GM13976 (cell line): ENCODE measurements around the gene HINT1.
"Not testable (repeated sequence)": the region's sequence is repeated elsewhere in the genome, so short reads cannot be mapped to it uniquely, and the experiment has no call there.

Experiments
- DNase-seq: peaks from one replicate; pipeline ENCODE4 v3.0.0; 2012; ENCODE audit warnings: low spot score
- in situ Hi-C: fragments of 300-500 bp; cut with MboI; formaldehyde crosslinking; loops from one replicate; pipeline ENCODE4 v1.12.0; 2022; ENCODE audit warnings: low sequenced_read_pairs, mixed read lengths, inconsistent platforms; ENCODE audit not compliant: unreplicated experiment
- TF ChIP-seq, protein P1 (sequence below): IDR thresholded peaks from 2 replicates; pipeline ENCODE4 v1.5.1; 2012; ENCODE audit warnings: borderline replicate concordance, mild to moderate bottlenecking; ENCODE audit not compliant: insufficient read depth; ENCODE audit errors: extremely low read depth, missing control alignments, control extremely low read depth

HINT1 gene

DNA sequence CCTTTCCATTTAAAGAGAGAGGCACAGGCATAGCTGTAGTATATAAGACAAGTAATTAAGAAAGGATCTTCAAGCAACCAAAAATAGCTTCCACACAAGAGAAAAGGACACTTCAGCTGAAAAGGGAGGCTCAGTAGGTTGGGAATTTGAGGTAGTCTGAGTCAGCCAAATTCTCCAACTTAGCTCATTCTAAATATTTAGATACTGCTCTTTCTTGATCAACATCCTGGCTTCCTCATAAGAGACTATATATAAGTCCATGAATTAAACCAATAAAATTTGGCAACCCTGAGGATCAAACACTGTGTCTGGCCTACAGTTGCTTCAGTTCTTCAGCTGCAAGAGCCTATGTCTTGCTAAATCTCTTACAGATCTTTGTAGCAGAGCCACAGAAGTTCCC, 17.8 kb downstream of the HINT1 start:
- in situ Hi-C loops = no loop called here
- no peak for DNase-seq
- TF ChIP-seq, protein P1, sequence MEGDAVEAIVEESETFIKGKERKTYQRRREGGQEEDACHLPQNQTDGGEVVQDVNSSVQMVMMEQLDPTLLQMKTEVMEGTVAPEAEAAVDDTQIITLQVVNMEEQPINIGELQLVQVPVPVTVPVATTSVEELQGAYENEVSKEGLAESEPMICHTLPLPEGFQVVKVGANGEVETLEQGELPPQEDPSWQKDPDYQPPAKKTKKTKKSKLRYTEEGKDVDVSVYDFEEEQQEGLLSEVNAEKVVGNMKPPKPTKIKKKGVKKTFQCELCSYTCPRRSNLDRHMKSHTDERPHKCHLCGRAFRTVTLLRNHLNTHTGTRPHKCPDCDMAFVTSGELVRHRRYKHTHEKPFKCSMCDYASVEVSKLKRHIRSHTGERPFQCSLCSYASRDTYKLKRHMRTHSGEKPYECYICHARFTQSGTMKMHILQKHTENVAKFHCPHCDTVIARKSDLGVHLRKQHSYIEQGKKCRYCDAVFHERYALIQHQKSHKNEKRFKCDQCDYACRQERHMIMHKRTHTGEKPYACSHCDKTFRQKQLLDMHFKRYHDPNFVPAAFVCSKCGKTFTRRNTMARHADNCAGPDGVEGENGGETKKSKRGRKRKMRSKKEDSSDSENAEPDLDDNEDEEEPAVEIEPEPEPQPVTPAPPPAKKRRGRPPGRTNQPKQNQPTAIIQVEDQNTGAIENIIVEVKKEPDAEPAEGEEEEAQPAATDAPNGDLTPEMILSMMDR = no peak

DNA sequence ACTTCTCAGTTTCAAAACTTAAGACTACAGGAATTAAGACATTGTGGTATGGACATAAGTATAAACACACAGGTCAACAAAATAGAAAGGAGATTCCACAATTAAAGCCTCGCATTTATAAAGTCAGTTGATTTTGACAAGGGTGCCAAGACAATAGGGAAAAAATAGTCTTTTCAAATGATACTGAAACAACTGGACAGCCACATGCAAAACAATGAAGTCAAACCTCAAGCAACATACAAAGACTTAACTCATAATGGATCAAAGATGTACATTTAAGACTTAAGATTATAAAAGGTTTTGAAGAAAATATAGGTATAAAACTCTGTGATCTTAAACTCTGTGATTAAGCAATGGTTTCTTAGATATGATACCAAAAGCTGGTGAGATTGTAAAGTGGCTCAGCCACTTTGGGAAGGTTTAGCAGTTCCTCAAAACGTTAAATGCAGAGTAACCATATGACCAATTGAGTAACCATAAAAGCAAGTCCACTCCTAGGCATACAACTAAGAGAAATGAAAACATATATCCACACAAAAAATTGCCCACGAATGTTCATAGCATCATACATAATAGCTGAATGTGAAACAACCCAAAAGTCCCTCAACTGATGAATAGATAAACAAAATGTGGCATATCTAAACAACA, 22.0 kb downstream of the HINT1 start:
- DNase-seq = no peak
- in situ Hi-C loops = no loop called here
- TF ChIP-seq, protein P1 = no peak

- TF ChIP-seq, protein P1 = no peak
- in situ Hi-C loops = no loop called here
Observed at GRCh38 chr5:131139321-131139720, 25.7 kb downstream of the HINT1 start.

GRCh38 chr5:131138406-131138805, 26.6 kb downstream of the HINT1 start:
- in situ Hi-C loops, DNase-seq: not testable (repeated sequence)

More at GRCh38 chr5:131139321-131139720, 25.7 kb downstream of the HINT1 start:
- no peak for DNase-seq

GRCh38 chr5:131133091-131133490, 32.0 kb downstream of the HINT1 start:
- DNase-seq, in situ Hi-C loops: not testable (repeated sequence)

DNA sequence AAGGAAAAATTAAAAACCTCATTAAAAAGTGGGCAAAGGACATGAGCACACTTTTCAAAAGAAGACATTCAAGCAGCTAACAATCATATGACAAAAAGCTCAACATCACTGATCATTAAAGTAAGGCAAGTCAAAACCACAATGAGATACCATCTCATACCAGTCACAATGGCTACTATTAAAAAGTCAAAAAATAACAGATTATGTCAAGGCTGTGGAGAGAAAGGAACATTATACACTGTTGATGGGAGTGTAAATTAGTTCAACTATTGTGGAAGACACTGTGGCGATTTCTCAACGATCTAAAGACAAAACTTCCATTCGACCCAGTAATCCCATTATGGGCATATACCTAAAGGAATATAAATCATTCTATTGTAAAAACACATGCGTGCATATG, 35.8 kb downstream of the HINT1 start:
- no peak for DNase-seq
- in situ Hi-C loops = no loop called here
- TF ChIP-seq, protein P1 = no peak

GRCh38 chr5:131127244-131127643, 37.8 kb downstream of the HINT1 start:
- DNase-seq, in situ Hi-C loops: not testable (repeated sequence)

DNA sequence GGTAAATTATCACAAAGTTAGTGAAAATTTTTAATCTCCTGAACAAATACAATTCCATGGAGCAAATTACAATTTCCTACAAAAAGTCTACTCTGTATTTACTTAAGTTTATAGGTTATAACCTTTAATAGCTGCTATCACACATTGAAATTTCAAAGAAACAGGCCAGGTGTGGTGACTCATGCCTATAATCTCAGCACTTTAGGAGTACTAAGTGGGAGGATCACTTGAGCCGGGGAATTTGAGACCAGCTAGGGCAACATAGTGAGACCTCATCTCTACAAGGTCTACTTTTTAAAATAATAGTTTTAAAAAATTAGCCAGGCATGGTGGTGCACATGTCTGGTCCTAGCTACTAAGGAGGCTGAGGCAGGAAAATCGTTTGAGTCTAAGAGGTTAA, 50.3 kb downstream of the HINT1 start:
- DNase-seq = no peak
- TF ChIP-seq, protein P1 = no peak
- in situ Hi-C loops = loop anchor here (25.0 kb wide), 1 partner anchor 1002 kb away; no protein-coding TSS in a partner anchor
